Thoracic aorta (tissue), 2 donors: ENCODE data around the gene SERBP1. TPM values are rescaled to one million over a fixed set of nuclear protein-coding genes. Genes with fewer than 3 reads are reported as not detected.
"Not testable (repeated sequence)": the region's sequence is repeated elsewhere in the genome, so short reads cannot be mapped to it uniquely, and the experiment has no call there.

Experiments
- ATAC-seq: fragments of 150-250 bp; one replicate; pipeline ENCODE4 v1.8.0; 2017; ENCODE audit warnings: low read depth; ENCODE audit not compliant: insufficient number of reproducible peaks, low FRiP score
- DNase-seq: peaks from one replicate; pipeline ENCODE4 v3.0.0-alpha.2; 2020; ENCODE audit warnings: low spot score
- H3K27ac ChIP-seq, 2 donors: fragments of 200-600 bp; sonication (generic); 1 replicate in 1 of 2; 2 replicates in 1 of 2; pipeline ENCODE4 v1.5.1; 2016; ENCODE audit warnings: mild to moderate bottlenecking in 2 of 2, moderate library complexity in 2 of 2
- H3K27me3 ChIP-seq: fragments of 200-600 bp; sonication (generic); replicated peaks from 2 replicates; pipeline ENCODE4 v1.6.0; 2016; ENCODE audit warnings: mild to moderate bottlenecking; ENCODE audit not compliant: insufficient read depth
- H3K36me3 ChIP-seq: fragments of 200-600 bp; sonication (generic); one replicate; pipeline ENCODE4 v1.5.1; 2016
- H3K4me1 ChIP-seq, 2 donors: fragments of 200-600 bp; sonication (generic); 1 replicate in 1 of 2; 2 replicates in 1 of 2; pipeline versions ENCODE4 v1.5.1 to v1.6.0; 2016; ENCODE audit warnings: low read depth in 2 of 2, mild to moderate bottlenecking in 1 of 2; ENCODE audit not compliant: control insufficient read depth in 1 of 2
- H3K4me3 ChIP-seq: fragments of 200-600 bp; sonication (generic); 2 replicates; pipeline ENCODE4 v1.5.1; 2016; ENCODE audit warnings: mild to moderate bottlenecking
- H3K9me3 ChIP-seq: fragments of 200-600 bp; sonication (generic); 2 replicates; pipeline ENCODE4 v1.5.1; 2016
- CTCF ChIP-seq: fragments of 200-600 bp; sonication (generic); IDR thresholded peaks from one replicate; pipeline ENCODE4 v1.5.1; 2019; ENCODE audit warnings: antibody characterized with exemption
- total RNA-seq, 2 donors: library from RNA; depleted of rRNA; stranded (reverse); fragments of >200 nt; gene quantifications; one replicate each; pipeline versions ENCODE4 v1.1.0 to v1.2.3, GENCODE V29; 2016

SERBP1 gene
- total RNA-seq, 2 donors from 2014 or later: 143 to 274 TPM

- Histone ChIP-seq H3K27ac (no peak overlapping the region), H3K36me3 (peaks cover 64% of the 10 kb centered on the region), H3K4me3 (no peak overlapping the region), H3K4me1 (peaks cover 0 to 4% of the 10 kb centered on the region in 2 donors), H3K27me3 (no peaks in the 10 kb centered on the region), H3K9me3 (no peaks in the 10 kb centered on the region)
- DNase-seq (no peak), ATAC-seq (no peak)
- TF ChIP-seq CTCF: no peak
These were observed 15.2 kb downstream of the SERBP1 start for GRCh38 chr1:67415041-67415440.

- DNase-seq: no peak
- Histone ChIP-seq H3K4me3 (no peak overlapping the region), H3K9me3 (no peaks in the 10 kb centered on the region), H3K27ac (no peak overlapping the region), H3K4me1 (peaks cover 0 to 4% of the 10 kb centered on the region in 2 donors), H3K27me3 (no peaks in the 10 kb centered on the region), H3K36me3 (peaks cover 64% of the 10 kb centered on the region)
- no peak for TF ChIP-seq CTCF
- no peak for ATAC-seq
These were observed 15.6 kb downstream of the SERBP1 start for GRCh38 chr1:67414574-67414973.

GRCh38 chr1:67413101-67413500 is 17.1 kb downstream of the SERBP1 start:
- H3K36me3 ChIP-seq: peaks cover 51% of the 10 kb centered on the region
- not testable (repeated sequence) for DNase-seq, ATAC-seq, H3K9me3 ChIP-seq, H3K27me3 ChIP-seq, H3K27ac ChIP-seq, H3K4me3 ChIP-seq, H3K4me1 ChIP-seq

GRCh38 chr1:67408148-67408547 is 22.1 kb downstream of the SERBP1 start:
- Histone ChIP-seq H3K36me3 (peaks cover 16% of the 10 kb centered on the region), H3K27me3 (no peaks in the 10 kb centered on the region), H3K27ac (no peak overlapping the region), H3K4me3 (no peak overlapping the region), H3K9me3 (no peaks in the 10 kb centered on the region), H3K4me1 (peaks cover 0 to 10% of the 10 kb centered on the region in 2 donors)
- DNase-seq: no peak
- no peak for ATAC-seq
- TF ChIP-seq CTCF: no peak

DNA sequence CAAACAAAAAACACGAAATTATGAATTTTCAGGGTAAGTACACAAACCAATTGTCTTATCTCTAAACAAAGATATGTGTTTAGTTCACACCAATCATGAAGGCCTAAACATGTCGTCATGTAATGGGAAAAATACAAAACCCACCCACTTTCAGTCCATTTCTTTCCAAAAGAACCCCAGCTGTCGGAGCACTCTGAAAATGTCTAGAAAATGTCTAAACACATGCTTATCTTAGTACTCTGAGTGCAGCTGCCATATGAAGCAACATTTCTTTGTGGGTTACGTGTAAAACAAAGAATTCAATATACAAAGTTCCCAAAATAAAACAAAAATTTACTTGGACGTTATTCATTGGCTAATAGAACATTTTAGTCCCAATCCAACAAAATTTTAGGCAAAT is 22.7 kb downstream of the SERBP1 start:
- H3K4me3 ChIP-seq: no peak overlapping the region
- DNase-seq (no peak), ATAC-seq (no peak)
- no peak overlapping the region for H3K27ac ChIP-seq
- H3K9me3 ChIP-seq: no peaks in the 10 kb centered on the region
- peaks cover 13% of the 10 kb centered on the region for H3K36me3 ChIP-seq
- H3K27me3 ChIP-seq: no peaks in the 10 kb centered on the region
- peaks cover 0 to 10% of the 10 kb centered on the region in 2 donors for H3K4me1 ChIP-seq
- TF ChIP-seq CTCF: no peak
